Activated CD8-positive, alpha-beta memory T cell treated with anti-CD3 and anti-CD28 coated beads, Interleukin-2, amount 50 U/mL, for 24 hours (primary cell): ENCODE results near the gene MAPK8IP1.

Source experiments
- DNase-seq: peaks from one replicate; pipeline ENCODE4 v3.0.0-alpha.2; 2020; ENCODE audit errors: extremely low read depth

The MAPK8IP1 gene

DNA sequence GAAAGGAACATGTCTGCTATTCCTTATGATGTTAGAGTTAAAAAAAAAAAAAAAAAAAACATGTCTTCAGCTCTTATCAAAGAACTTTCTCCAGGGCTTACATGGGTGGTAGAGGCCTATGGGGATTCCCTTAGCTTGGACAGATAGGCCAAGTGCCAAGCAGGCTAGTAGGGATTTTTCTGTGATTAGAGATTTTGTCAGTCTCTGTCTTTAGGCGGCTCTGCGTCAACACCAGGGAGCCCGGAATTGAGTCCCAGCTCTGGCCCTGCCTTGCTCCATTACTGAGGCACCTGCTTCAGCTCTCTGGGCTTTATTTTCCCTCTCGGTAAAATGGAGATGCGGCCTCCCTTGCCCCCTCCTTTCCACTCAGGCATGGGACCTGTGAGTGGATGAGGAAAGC, 25.1 kb upstream of the MAPK8IP1 start:
- no peak for DNase-seq

DNA sequence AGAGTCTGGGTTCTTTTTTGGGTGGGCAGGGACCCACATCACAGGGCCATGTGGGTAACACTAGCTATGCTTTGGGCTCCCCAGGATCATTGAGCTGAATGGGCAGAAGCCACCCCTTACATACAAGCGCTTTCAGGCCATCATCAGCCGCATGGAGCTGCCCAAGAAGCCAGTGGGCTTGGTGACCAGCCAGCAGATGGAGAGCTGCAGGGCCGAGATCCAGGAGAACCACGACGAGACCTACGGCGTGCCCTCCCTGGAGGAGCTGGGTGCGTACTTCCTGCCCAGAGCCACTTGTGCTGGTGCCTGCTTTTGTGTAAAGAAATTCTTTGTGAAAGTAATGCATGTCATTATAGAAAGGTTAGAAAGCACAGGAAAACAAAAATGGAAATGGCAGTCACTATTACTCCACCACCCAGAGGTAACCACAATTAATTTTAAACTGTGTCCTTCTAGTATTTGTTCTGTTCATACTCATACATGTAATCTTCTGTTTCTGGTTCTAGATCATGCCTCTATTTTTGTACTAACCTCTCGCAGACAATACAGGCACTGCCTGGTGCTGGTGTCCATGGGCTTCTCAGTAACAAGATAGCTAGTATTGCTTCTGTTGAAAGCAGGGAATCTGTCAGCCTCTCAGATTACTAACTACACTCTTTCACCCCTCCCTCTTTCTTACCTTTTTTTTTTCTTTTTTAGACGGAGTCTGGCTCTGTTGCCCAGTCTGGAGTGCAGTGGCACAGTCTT, 24.5 kb upstream of the MAPK8IP1 start:
- no peak for DNase-seq

DNA sequence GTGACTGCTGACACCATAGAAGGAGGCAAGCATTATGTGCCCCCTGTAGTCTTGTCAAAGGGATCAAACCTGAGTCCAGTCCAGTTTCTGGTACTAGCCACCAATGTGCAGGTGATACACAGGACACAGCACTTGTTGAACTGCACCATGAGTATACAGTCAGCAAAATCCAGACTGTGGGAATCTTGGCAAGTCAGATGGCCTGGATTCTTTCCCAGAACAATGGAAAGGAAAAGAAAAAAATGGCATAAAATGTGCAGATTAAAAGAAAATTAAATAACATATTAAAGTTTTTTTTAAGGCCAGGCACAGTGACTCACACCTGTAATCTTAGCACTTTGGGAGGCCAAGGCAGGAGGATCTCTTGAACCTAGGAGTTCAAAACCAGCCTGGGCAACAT, 21.4 kb upstream of the MAPK8IP1 start:
- no peak for DNase-seq

DNA sequence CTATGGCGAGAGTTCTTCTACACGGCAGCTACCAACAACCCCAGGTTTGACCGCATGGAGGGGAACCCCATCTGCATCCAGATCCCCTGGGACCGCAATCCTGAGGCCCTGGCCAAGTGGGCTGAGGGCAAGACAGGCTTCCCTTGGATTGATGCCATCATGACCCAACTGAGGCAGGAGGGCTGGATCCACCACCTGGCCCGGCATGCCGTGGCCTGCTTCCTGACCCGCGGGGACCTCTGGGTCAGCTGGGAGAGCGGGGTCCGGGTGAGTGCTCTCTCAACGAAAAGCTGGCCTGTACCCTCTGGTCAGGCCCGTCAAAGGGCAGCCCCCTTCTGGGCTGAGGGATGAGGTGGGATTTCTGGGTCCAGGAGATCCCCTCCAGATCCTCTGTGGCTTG, 15.9 kb upstream of the MAPK8IP1 start:
- no peak for DNase-seq

DNA sequence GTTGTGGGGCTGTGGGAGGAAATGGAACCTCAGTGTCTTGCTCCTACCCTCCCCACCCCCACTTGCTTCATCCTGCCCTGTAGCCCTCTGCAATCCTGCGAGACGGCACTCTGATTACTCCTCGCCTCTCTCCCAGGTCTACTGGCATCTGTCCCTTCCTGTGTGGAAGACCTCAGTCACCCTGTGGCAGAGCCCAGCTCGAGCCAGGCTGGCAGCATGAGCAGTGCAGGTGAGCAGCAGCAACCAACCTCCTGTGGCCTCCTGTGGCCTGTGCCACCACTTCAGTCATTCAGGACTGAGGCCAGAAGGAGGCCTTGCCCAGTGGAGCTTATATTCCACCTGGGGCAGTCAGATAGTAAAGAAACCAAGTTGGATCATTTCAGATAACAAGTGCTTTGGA, 14.7 kb upstream of the MAPK8IP1 start:
- DNase-seq: no peak

DNA sequence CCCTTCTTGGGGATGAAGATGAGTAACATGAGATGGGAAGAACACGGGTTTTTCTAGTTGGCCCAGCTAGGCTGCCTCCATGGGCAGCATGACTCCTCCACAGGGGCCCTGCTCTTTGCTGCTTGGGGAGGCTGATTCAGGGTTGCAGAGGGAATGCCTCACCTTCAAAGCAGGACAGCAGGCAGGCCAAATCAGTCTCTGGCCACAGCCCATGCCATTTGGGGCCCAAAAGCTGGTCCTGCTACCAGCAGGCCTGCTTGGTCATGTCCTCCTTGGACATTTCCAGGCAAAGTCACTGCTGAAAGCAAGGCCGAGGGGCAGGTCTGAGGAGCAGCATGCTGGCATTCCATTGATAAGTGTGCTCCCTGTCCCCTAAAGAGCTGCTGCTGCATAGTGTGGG, 13.8 kb upstream of the MAPK8IP1 start:
- no peak for DNase-seq

DNA sequence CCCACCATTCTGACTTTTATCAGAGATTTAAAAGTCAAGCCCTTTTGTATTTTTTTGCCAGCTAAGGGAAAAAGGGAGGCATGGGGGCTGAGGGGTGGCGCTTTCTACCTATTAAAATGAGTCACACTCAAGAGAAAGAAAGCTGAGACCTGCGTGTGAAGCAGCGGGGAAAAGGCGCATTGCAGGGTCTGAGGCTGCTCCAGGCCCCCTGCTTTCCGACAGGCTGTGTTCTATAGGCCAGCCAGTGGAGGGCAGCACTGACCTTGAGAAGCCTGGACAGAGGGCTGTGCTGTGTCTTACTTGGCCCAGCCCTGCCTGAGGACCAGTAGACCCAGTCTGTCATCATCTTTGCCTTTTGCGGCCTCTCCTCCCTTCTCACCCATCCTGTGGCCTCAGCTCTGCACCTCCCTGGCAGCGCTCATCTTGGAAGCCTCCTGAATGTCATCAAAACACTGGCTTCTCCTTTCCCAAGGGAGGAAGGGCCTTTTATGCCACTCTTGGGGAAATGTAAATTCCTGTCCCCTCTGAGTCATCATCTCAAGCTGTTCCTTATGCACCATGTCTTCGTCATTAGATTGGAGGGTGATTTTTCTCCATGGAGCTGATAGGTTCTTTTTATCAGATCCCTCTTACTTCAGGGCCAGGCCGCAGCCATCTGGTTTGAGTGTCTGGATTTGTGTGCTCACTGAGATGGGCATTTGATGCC, 12.6 kb upstream of the MAPK8IP1 start:
- DNase-seq: no peak

DNA sequence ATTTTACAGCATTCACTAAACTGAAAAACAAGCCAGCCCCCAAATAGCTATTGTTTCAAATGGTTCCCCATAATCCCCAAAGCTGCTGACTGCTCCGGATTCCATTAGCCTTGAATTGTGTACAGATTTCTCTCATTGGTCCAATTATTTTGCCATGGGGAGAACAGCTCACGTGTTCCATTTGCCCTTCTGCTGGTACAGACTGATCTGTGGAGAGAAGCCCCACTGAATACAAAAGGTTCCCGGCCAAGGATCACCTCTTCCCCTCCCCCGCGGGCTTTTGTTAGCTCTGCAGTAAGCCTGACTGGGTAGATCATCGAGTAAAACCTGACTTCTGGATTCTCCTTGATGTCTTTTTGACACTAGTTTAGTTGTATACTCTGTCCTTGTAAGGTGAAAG, 9.1 kb upstream of the MAPK8IP1 start:
- no peak for DNase-seq

DNA sequence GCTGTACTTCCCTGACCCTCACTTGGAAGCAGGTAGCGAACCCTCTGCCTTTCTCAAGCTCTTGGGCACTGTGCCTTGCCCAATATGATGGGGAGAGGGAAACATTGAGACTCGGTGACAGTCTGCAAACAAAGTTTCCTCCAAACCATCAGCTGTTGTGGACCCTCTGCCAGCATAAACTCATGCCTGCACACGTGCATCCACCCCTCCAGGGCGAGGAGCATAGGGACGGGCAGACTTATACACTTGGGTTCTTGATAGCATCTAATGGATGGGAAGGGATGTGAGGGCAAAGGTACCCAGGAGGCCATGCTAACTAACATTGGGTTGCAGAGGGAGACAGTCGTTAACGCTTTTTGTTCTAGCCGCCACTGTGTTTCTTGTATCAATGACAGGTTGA, 8.2 kb upstream of the MAPK8IP1 start:
- DNase-seq: no peak

DNA sequence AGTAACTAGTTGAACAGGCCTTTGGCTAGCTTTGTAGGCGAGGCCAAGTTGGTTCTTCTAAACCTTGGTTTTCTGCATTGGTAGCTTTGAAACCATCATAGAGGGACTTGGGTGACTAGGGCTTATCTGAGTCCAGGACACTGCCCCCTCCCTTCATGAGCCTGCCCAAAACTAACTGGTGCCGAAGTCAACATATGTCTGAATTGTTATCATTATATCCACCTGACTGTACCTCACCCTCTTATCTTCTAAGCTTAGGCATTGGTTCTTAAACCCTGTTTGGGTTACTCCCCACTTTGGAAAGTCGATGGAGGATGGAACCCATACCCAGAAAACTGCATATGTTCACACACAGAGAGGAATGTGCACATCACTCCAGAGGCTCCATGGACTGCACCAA, 7.6 kb upstream of the MAPK8IP1 start:
- DNase-seq: no peak

DNA sequence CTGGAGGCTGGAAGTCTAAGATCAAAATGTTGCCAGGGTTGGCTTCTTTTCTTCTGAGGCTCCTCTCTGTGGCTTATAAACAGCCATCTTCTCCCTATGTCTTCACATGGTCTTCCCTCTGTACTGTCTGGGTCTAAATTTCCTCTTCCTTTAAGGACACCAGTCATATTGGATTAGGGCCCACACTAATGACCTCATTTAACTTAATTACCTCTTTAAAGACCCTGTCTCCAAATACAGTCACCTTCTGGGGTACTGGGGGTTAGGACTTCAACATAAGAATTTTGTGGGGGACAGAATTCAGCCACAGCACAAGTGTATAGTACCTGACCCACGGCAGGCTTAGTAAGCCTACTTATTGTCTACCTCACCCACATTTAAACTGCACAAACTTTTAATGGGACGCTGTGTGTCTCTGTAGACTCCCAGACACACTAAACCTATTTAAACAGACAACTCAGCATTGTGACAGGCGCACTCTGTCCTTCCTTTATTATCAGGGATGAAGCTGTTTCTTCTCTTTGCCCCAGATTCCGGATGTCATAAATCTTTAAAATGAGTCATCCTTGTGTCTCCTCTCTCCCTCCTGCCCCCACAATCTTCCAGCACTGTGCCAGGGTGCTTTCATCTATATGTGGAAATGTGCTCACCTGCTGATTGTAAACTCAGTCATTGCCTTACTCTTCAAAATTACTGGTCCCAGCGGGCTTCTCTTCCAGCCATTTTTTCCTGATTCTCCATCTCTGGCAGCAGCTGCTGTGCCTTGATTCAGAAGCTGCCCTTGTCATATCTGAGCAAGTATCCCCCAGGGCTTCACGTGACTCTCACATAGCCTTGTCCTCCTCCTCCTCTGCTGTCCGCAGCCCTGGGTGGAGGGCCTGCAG, 5.4 kb upstream of the MAPK8IP1 start:
- no peak for DNase-seq

DNA sequence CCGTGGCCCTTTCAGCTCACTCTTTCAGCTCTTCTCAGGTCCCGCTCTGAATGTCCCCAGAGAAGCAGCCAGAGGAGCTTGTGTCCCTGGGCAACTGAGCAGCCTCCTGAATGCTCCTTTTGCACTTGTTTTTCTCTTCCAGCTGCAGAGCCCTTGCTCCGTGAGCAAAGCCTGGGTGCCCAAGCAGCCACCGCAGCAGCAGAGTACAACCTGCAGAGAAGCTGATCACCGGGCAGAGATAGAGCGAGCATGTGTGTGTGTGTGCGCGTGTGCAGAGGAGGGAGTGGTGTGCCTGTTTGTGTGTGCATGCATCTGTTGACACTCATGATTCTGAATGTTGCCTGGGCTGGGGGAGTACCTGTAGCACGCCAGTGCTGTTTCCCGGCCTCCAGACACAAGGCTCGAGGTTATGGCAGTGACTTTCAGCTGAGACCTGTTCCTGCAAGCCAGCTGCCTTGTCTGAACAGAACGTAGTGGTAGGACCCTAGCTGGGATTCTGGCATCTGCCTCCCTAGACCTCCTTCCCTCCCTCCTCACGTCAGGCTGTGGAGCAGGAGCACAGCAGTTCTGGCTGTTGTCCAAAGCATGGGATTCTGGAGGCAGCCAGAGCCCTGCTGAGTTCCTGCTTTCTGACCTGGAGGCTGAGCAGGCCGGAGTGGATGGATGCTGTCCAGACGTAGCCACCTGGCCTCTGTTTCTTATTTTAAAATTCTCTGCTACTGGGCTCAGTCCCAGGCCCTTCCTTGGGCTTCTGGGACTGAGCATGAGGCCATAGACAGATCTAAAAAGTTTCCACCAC, 4.5 kb upstream of the MAPK8IP1 start:
- no peak for DNase-seq

DNA sequence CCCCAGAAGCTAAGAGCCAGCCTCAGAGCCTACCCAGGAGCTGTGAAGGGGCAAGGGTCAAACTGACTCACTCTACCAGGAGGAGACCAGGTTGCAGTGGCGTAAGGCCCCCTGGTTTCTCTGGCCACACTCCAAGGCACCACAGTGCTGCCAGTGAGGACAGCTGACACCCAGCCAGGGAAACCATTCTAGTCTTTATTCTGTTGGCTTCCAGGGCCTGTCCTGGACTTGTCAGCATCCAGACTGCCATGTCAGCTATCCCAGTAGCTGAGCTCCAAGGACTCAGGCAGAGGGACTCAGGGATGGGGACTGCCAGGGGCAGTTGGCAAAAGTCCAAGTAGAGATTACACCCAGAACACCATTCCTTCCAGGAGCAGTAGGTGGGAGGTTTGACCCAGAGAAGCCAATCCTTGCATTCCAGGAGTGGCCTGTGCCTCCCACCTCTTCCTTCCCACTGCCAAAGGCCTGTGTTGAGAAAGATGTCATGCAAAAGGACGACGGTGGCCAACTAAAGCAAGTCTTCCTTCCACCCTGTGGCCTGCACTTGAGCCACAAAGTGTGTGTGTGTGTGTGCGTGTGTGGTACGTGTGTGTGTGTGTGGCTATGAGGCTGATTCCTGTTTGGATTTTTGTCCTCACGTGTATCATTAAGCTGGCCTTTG, 3.6 kb upstream of the MAPK8IP1 start:
- DNase-seq: no peak

DNA sequence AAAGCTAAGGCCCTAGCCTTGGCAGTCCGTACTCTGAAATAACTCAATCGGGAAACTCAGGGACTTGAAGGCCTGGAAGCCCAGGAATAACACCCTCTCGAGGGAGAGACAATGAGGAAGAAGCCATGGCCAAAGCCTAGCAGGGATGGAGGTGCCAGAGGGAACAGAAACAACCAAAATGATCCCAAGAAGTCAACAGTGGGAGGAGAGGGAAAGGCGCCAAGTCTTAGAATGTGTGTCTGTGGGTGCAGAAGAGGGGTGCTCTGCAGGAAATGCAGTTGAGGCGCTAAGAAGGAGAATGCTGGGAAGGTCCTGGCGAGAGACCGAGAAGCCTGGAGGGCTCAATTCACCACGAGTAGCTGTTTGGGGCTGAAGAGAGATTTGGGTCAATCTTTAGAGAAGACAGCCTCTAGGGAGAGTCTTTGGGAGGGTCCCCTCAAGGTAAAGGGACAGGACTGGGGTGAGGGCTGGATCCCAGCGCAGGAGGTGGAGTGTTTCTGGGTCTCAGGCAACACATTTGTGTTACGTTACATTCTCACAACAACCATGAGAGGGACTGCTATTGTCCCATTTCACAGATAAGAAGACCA, 760 bp upstream of the MAPK8IP1 start:
- no peak for DNase-seq

DNA sequence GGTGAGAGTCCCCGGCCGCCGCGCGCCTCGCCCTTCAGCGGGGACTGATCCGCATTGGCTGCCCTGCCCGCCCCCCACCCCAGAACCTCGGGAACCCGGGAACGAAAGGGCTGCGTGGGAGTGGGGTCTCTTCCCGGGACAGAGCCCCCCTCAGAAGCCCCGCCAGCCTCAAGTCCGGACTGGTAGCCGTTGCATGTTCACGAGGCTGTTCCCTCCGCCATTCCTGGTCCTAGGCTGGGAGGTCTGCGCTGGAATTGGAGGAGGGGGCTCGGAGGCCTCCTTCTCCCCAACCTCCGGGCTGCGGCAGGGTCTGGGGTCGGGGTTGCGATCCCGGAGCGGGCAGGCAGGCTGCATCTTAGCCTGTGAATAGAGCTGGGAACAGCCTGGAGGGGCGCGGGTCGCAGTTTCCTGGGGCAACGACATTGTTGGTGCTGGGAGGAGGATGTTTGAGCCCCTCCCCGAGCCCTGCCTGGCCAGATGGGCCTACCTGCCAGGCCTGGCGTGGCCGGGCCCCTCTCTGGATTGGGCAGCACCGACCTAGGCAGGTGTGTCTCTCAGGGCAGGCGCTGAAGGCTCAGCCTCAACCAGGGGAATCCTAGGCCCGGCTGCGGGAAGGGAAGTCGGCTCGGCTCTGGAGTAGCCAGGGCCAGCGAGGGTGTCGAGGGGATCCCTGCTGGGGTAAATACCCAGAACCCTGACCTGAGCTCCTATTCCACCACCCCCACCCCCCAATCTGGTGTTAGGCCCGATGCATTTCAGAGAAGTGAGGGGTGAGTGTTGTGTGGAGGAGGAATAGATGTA, 670 bp downstream of the MAPK8IP1 start:
- DNase-seq: no peak

DNA sequence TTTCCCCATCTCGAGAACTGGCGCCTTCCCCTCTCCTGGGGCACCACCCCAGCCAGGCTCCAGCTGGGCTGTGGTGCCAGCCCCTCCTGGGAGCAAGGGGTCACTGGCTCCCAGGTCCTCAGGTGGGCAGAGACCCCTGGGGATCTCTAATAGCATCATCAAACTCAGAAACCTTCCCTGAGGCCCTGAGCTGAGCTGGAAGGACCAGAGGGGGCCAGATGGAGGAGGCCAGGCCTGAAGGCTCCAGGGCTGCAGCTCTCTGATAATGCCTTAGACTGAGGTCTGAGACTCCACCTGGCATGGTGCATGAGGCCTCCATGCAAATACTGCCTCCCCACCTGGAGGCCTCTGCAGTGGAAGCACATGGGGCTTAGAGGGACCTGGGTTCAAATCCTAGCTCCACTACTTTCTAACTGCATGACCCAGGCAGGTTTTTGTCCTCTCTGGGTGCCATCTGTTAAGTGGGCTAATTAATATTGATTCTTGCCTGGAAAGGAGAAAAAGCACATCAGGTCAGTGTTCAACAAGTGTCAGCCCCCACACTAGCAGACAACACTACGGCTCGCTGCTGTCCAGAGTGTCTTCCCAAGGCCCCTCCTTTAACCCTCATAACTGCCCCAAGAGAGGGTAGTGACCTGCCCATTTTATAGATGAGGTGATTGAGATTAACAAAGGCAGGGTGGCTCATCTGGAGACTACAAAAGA, 1.5 kb downstream of the MAPK8IP1 start:
- DNase-seq: no peak

DNA sequence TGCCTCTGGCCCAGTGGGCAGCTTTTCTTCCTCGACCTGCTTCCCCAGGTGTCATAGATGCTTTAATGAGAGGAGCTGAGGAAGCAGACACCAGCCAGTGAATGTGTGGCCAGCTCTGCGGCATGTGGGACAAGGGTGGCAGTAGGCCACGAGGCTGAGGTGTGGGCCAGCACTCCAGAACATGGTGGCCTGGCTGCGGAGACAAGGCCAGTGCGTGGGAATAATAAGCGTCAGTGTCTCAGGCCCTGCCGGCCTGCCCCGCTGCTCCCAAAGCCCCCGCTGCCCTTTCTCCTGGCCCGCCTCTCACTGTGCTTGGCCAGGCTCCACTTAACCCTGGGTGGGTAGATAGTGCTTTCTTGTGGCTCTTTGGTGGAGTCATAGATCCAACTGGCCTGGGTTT, 2.1 kb downstream of the MAPK8IP1 start:
- no peak for DNase-seq

DNA sequence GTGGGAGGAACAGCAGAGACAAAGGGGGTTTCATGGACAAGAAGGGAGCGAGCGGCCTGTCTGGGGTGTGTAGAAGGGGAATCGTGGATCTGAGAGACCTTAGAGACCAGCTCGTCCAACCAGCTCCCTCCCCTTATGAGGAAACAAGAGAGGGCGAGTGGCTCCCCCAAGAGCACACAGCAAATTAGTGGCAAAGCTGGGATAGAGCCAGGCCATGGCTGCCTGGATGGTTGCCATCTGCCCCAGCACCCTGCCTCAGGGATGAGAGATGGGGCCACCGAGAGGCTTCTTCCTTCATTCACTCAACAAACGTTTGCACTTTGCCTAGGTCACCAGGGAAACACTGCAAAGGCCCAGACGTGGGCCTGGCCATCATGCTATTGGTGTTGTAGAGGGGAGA, 4.1 kb downstream of the MAPK8IP1 start:
- DNase-seq: no peak

DNA sequence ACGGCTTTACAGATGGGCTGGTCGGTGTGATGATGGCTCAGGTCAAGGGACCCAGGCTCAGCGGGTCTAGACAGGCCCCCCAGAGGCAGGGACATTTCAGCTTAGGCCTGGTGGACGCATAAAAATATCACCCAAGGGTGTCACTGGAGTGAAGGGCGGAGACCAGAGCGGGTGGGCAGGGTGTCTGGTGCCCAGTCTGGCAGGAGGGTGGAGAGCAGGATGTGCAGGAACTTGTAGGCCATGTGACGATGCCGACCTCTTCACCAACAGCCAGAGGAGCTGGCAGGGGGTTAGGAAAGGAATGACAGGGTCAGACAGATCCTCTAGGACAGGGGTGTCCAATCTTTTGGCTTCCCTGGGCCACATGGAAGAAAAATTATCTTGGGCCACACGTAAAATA, 4.5 kb downstream of the MAPK8IP1 start:
- no peak for DNase-seq
